AG08396 (cell line): Measurements from ENCODE around the gene EAF2.
"Not testable (repeated sequence)": the region's sequence is repeated elsewhere in the genome, so short reads cannot be mapped to it uniquely, and the experiment has no call there.

Source experiments
- DNase-seq: peaks from one replicate; pipeline ENCODE4 v3.0.0; 2012; ENCODE audit warnings: low spot score, mixed read lengths

Gene EAF2

GRCh38 chr3:121834671-121835464, at the start of gene EAF2, which contains the start of gene IQCB1:
EAF2 (plus strand) TSS chr3:121835209; CDS start chr3:121835286, 77 bp downstream.
IQCB1 (minus strand) TSS chr3:121835060; CDS start chr3:121828960, 6,100 bp downstream.
- DNase-seq, result peak; percentile 98

GRCh38 chr3:121786485-121786884, 48.5 kb upstream of the EAF2 start:
- DNase-seq, result peak; percentile 20

- no peak for DNase-seq
Observed at GRCh38 chr3:121793078-121793477, 41.9 kb upstream of the EAF2 start.

GRCh38 chr3:121794264-121794983, 40.6 kb upstream of the EAF2 start:
- no peak for DNase-seq

GRCh38 chr3:121796970-121797369, 38.0 kb upstream of the EAF2 start:
- no peak for DNase-seq

- DNase-seq, result no peak
Observed at GRCh38 chr3:121800906-121801305, 34.1 kb upstream of the EAF2 start.

GRCh38 chr3:121803771-121804320, 31.2 kb upstream of the EAF2 start:
- no peak for DNase-seq

GRCh38 chr3:121809249-121809648, 25.8 kb upstream of the EAF2 start:
- DNase-seq, result no peak

GRCh38 chr3:121817753-121818152, 17.3 kb upstream of the EAF2 start:
- no peak for DNase-seq

- DNase-seq, result no peak
Observed at GRCh38 chr3:121818578-121818977, 16.4 kb upstream of the EAF2 start.

GRCh38 chr3:121819236-121819635, 15.8 kb upstream of the EAF2 start:
- no peak for DNase-seq

GRCh38 chr3:121821421-121822199, 13.4 kb upstream of the EAF2 start:
- no peak for DNase-seq

- DNase-seq, result no peak
Observed at GRCh38 chr3:121822973-121823372, 12.0 kb upstream of the EAF2 start.

GRCh38 chr3:121834157-121834670, 795 bp upstream of the EAF2 start:
- peak; percentile 28 for DNase-seq

- no peak for DNase-seq
Observed at GRCh38 chr3:121835465-121835801, 424 bp downstream of the EAF2 start.

- DNase-seq, result no peak
Observed at GRCh38 chr3:121836064-121836463, 1.1 kb downstream of the EAF2 start.

- DNase-seq, result no peak
Observed at GRCh38 chr3:121836481-121836880, 1.5 kb downstream of the EAF2 start.

GRCh38 chr3:121839962-121840361, 5.0 kb downstream of the EAF2 start:
- DNase-seq, result no peak

- DNase-seq, result no peak
Observed at GRCh38 chr3:121844892-121845291, 9.9 kb downstream of the EAF2 start.

- DNase-seq, result no peak
Observed at GRCh38 chr3:121852256-121852655, 17.2 kb downstream of the EAF2 start.

GRCh38 chr3:121855555-121855954, 20.5 kb downstream of the EAF2 start:
- no peak for DNase-seq

GRCh38 chr3:121857778-121858177, 22.8 kb downstream of the EAF2 start:
- not testable (repeated sequence) for DNase-seq
